HG02884 (cell line): ENCODE results near the gene WBP1L.
"Not testable (repeated sequence)": the region's sequence is repeated elsewhere in the genome, so short reads cannot be mapped to it uniquely, and the experiment has no call there.

Source experiments
- ATAC-seq: cut with Tn5 transposase; IDR thresholded peaks from one replicate; pipeline ENCODE4 v1.9.1; 2021; ENCODE audit warnings: mild to moderate bottlenecking, moderate library complexity; ENCODE audit not compliant: unreplicated experiment

WBP1L gene

GRCh38 chr10:102802920-102803534, 59.3 kb downstream of the WBP1L start:
- no peak for ATAC-seq

DNA sequence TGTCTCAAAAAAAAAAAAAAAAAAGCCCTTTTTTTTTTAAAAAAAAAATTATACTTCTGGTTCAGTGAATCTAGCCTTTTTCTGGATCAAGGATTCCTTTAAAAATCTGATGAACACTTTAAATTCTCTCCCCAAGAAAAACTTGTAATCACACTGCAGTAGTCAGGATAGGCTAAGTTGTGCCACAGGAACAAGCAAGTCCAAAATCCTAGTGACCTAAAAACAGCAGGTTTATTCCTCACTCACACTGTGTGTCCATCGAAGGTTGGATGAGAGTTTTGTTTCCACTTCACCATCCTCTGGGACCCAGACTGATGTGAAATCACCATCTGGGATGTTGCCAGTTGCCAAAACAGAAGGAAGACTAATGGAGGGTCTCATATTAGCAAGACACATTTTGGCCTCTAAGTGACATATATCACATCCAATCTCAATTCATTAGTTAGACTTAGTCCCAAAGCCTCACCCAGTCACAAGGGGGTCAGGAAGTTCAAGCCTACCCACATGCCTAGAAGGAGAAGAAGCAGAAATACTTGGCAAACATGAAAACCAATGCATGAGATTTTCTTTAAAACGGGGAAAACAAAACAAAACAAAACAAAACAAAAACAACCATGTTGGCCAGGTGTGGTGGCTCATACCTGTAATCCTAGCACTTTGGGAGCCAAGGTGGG, 60.8 kb downstream of the WBP1L start:
- no peak for ATAC-seq

DNA sequence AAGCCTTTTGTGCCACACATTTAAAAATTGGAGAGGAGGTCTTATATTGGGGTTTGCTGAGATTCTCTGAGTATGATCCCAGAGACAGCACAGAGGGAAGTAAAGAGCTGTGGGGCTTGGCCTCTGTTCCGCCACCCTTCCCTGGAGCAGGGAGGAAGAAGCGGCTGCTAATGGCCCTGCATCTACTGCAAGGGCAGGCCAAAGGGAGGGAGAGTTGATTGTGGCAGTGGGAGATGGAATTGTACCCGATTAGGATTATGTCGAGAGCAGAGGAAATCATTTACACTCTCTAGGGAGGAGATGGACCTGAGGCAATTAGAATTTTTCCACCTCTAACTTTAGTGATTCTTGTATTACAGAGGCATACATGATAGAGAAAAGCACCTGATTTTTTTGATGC, 64.6 kb downstream of the WBP1L start:
- no peak for ATAC-seq

DNA sequence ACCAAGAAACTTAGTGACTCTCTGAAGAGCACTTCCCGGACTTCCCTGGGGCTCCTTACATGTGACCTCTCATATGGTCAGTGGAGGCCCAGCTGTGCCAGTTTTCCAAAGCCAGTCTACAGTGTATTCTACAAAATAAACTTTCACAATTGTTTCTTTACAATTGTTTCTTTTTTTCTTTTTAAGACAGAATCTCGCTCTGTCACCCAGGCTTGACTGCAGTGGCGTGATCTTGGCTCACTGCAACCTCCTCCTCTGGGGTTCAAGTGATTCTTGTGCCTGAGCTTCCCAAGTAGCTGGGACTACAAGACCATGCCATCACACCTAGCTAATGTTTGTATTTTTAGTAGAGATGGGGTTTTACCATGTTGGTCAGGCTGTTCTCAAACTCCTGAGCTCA, 67.6 kb downstream of the WBP1L start:
- ATAC-seq, result no peak

DNA sequence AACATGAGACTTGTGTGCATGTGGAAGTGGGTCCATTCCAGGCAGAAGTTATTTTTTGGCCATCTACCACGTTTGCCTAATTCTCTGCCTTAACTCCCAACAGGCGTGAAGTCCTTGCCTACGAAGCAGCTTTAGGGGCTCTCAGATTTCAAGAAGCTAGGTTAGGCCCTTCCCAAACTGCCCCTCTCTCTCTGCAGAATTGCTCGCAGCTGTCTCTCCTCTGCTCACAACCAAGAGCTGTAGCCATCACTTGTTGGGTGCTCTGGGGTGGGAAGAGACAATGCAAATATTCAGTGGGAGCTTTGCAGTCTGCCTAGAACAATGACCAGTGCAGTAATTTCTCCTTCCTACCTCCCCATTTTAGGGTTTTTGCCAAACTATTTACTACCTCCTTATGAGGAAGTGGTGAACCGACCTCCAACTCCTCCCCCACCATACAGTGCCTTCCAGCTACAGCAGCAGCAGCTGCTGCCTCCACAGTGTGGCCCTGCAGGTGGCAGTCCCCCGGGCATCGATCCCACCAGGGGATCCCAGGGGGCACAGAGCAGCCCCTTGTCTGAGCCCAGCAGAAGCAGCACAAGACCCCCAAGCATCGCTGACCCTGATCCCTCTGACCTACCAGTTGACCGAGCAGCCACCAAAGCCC, 68.6 kb downstream of the WBP1L start:
- no peak for ATAC-seq

- ATAC-seq, result no peak
Observed at GRCh38 chr10:102813017-102813541, 69.3 kb downstream of the WBP1L start.

- ATAC-seq, result no peak
Observed at GRCh38 chr10:102813734-102814452, 70.1 kb downstream of the WBP1L start.

GRCh38 chr10:102814453-102814871, 70.7 kb downstream of the WBP1L start:
- no peak for ATAC-seq

DNA sequence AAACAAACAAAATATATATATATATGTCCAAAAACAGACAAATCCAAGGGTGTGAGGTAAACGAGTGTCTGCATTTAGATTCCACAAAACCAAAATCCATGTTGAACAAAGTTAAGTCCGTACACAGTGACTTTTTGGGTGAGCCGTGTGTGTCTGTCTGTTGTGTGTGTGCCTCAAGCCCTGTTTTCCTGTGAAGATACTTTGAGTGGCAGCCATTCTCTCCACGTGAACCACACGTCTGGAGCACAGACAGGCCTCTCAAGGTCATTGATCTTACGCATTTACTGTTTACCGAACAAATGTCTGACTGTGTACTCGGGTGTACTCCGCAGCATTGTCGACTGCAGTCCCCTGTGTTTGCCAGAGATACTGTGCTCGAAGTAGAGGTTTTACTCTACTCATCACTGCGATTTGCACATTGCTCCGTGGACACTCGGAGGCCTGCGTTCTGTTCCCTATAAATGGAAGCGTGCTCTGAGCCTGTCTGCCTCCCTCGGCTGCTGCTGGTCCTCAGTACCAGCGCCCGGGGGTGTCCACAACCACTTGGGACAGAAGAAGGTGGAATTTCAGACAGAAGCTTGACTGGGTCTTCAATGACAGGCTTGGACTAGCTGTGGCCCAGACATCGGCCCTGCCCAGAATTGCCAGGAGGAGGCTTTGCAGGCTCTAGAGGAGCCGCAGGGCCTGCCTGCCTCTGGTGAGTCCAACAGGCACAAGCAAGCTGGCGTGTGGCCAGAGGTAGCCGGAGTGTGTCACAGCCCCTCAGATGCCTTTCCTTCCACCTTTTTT, 71.3 kb downstream of the WBP1L start:
- no peak for ATAC-seq

DNA sequence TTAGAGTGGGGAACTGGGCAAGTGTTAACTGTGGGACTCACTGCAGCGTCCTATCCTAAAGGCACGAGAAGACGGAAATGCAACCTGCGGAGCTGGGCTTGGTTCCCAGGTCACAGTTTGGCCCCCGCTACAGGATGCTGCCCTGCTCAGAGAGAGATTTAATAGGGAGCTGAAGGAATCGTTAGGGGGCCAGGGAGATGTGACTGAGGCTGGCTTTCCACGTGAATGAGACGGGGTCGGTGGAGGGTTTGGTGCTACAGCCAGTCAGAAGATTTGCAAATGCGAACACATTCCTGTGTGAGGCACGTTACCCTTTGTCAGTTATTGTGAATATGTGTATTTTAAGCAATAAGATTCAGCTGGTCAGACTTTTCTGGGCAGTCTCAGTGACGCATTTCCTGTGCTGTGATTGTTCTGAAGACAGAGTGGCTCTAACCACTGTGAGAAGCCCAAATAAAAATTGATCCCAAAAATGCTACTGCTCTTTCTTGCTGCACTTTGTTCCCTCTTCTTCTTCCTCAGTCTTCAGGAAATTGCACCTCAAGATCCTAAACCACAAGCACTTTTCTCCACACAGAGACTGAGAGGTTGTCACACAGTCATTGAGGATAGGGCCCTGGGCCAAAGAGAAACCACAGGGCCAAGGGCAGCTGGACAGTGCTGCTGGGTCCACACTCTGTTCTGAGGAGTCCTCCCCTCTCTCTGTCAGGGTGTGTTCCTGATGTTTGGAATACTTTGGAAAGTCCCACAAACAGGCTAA, 72.2 kb downstream of the WBP1L start:
- no peak for ATAC-seq

DNA sequence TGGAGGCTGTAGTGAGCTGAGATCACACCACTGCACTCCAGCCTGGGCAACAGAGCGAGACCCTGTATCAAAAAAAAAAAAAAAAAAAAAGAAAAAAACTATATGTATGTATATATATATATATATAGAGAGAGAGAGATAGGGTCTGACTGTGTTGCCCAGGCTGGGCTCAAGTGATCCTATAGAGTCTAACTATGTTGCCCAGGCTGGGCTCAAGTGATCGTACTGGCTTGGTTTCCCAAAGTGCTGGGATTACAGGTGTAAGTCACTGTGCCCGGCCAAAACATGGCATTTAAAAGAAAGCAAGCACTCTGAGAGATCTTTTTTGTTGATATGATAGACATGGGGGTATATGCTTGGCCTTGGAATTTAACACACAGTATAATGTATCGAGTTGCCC, 73.4 kb downstream of the WBP1L start:
- ATAC-seq, result no peak

GRCh38 chr10:102819054-102819453, 75.3 kb downstream of the WBP1L start:
- no peak for ATAC-seq

GRCh38 chr10:102820008-102820407, 76.3 kb downstream of the WBP1L start:
- not testable (repeated sequence) for ATAC-seq

DNA sequence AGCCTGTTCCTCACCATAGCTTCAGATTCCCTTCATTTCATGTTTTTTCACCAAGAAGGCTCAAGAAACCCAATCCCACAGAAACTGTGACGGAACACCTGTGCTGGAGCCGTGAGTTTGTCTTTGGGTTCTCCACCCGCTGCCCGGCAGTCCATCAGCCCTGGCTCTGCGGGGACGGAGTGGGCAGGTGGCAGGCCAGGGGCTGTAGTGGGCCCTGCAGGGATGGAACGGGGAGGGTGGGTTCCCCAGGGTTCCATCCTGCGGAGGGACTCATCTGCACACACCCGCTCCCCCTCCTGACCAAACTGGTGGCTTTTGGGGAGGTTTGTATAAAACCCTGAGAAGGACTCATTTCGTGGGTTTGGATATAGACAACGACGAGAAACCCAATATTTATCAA, 78.5 kb downstream of the WBP1L start:
- ATAC-seq, result no peak

- no peak for ATAC-seq
Observed at GRCh38 chr10:102824664-102825063, 80.9 kb downstream of the WBP1L start.

DNA sequence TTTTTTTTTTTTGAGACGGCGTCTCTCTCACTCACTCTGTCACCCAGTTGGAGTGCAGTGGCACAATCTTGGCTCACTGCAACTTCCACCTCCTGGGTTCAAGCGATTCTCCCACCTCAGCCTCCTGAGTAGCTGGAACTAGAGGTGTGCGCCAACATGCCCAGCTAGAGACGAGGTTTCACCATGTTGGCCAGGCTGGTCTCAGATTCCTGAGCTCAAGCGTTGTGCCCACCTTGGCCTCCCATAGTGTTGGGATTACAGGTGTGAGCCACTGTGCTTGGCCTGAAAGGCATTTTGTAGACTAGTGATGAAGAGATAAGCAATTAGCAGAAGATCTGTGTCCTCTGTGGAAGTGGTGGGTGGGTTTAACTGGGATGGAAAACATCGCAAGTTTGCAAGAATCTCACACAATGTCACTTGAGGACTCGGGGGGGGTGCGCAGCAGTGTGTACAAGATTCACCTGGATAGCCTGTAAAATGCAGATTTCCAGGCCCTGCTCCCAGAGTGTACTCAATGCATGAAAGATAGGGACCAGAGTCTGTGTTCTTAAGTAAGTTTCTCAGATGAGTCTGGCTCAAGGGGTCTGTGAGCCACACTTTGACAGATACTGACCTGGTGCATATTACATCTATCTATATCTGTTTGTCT, 82.5 kb downstream of the WBP1L start:
- ATAC-seq, result no peak

GRCh38 chr10:102827597-102827975, 83.8 kb downstream of the WBP1L start:
- no peak for ATAC-seq

DNA sequence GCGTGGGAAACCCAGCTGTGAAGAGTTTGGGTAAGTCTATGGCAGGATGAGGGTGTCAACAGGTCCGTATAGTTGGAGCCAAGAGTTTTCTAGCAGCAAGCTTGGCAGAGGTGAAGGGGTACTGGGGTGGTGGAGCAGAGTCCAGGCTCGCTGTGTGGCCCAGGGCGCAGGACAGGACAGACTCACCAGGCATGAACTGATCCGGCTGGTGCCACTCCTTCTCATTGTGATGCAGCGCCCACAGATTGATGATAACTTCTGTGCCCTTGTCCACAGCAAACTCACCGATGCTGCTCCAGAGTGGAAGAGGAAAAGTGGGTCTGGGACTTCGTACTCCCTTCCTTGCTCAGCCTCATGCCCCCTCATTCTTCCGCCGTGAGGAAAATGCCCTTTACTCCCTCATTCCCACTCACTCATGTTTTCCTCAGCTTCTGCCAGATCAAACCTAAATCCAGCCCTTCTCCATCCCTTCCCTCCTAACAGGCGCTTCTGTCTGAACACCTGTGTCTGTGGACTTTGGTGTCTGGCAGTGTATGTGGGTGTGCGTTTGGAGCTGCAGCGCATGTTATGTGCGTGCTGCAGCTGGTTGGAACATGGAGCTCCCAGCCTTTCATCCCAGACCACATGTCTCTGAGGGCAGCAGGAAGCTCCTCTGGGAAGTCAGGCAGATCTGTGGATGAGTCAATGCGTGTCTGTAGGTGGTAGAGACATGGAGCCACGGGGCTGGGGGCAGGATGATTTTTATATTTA, 87.7 kb downstream of the WBP1L start:
- no peak for ATAC-seq

GRCh38 chr10:102832248-102832647, 88.5 kb downstream of the WBP1L start:
- ATAC-seq, result no peak
